NT2/D1 (cell line): ENCODE data around the gene ARHGAP10.

Experiments used
- DNase-seq: peaks from one replicate; pipeline ENCODE4 v3.0.0-alpha.2; 2011; ENCODE audit warnings: low read depth, low spot score
- H3K27me3 ChIP-seq: 2 replicates; pipeline ENCODE4 v1.6.0; 2011; ENCODE audit warnings: mild to moderate bottlenecking; ENCODE audit not compliant: insufficient read length, insufficient read depth
- H3K36me3 ChIP-seq: 2 replicates; pipeline ENCODE4 v1.6.1; 2011; ENCODE audit warnings: mild to moderate bottlenecking, low read length, mixed read lengths; ENCODE audit not compliant: insufficient read depth, insufficient read length
- H3K4me1 ChIP-seq: 2 replicates; pipeline ENCODE4 v1.5.1; 2011; ENCODE audit not compliant: insufficient read depth, insufficient read length
- H3K4me3 ChIP-seq: 2 replicates; pipeline ENCODE4 v1.5.1; 2011; ENCODE audit warnings: low read depth; ENCODE audit not compliant: insufficient read length
- H3K9ac ChIP-seq: 2 replicates; pipeline ENCODE4 v1.6.0; 2011; ENCODE audit warnings: low read depth; ENCODE audit not compliant: insufficient read length
- H3K9me3 ChIP-seq: 2 replicates; pipeline ENCODE4 v1.5.1; 2011; ENCODE audit warnings: mild to moderate bottlenecking, low read length; ENCODE audit not compliant: insufficient read depth
- SUZ12 ChIP-seq: IDR thresholded peaks from 2 replicates; pipeline ENCODE4 v1.6.1; 2011; ENCODE audit not compliant: insufficient read length, insufficient read depth; ENCODE audit errors: extremely low read depth
- YY1 ChIP-seq: IDR thresholded peaks from 2 replicates; pipeline ENCODE4 v1.6.1; 2011; ENCODE audit not compliant: insufficient read length, insufficient read depth
- ZNF274 ChIP-seq: IDR thresholded peaks from 2 replicates; pipeline ENCODE4 v1.6.1; 2011; ENCODE audit warnings: mild to moderate bottlenecking, low read depth, low read length

The ARHGAP10 gene

GRCh38 chr4:147837854-147838253 is 106.0 kb downstream of the ARHGAP10 start:
- Histone ChIP-seq H3K4me3 (no peak overlapping the region), H3K36me3 (peaks cover 9% of the 10 kb centered on the region), H3K27me3 (no peaks in the 10 kb centered on the region), H3K9me3 (no peaks in the 10 kb centered on the region), H3K9ac (no peak overlapping the region), H3K4me1 (no peaks in the 10 kb centered on the region)
- no peak for DNase-seq
- no peak for TF ChIP-seq YY1
- TF ChIP-seq ZNF274: no peak
- no peak for TF ChIP-seq SUZ12

- Histone ChIP-seq H3K36me3 (peaks cover 3% of the 10 kb centered on the region), H3K4me1 (no peaks in the 10 kb centered on the region), H3K4me3 (no peak overlapping the region), H3K9me3 (no peaks in the 10 kb centered on the region), H3K27me3 (no peaks in the 10 kb centered on the region), H3K9ac (no peak overlapping the region)
- no peak for TF ChIP-seq ZNF274
- no peak for TF ChIP-seq SUZ12
- TF ChIP-seq YY1: no peak
- DNase-seq: no peak
Measured at GRCh38 chr4:147839200-147839599, 107.3 kb downstream of the ARHGAP10 start.

GRCh38 chr4:147839663-147840062 is 107.8 kb downstream of the ARHGAP10 start:
- H3K36me3 ChIP-seq: peaks cover 2% of the 10 kb centered on the region
- no peaks in the 10 kb centered on the region for H3K4me1 ChIP-seq
- no peak overlapping the region for H3K4me3 ChIP-seq
- H3K9ac ChIP-seq: no peak overlapping the region
- TF ChIP-seq ZNF274 (no peak), YY1 (no peak), SUZ12 (no peak)
- H3K27me3 ChIP-seq: no peaks in the 10 kb centered on the region
- DNase-seq: no peak
- H3K9me3 ChIP-seq: no peaks in the 10 kb centered on the region

- TF ChIP-seq YY1 (no peak), ZNF274 (no peak), SUZ12 (no peak)
- Histone ChIP-seq H3K9me3 (no peaks in the 10 kb centered on the region), H3K4me1 (no peaks in the 10 kb centered on the region), H3K4me3 (no peak overlapping the region), H3K36me3 (peaks cover 2% of the 10 kb centered on the region), H3K9ac (no peak overlapping the region), H3K27me3 (no peaks in the 10 kb centered on the region)
- DNase-seq: no peak
Measured at GRCh38 chr4:147840838-147841738, 109.2 kb downstream of the ARHGAP10 start.

- no peak for DNase-seq
- Histone ChIP-seq H3K9me3 (no peaks in the 10 kb centered on the region), H3K36me3 (peaks cover 2% of the 10 kb centered on the region), H3K4me3 (no peak overlapping the region), H3K27me3 (no peaks in the 10 kb centered on the region), H3K4me1 (no peaks in the 10 kb centered on the region), H3K9ac (no peak overlapping the region)
- TF ChIP-seq ZNF274 (no peak), SUZ12 (no peak), YY1 (no peak)
Measured at GRCh38 chr4:147842573-147842972, 110.7 kb downstream of the ARHGAP10 start.

GRCh38 chr4:147843162-147843561 is 111.3 kb downstream of the ARHGAP10 start:
- Histone ChIP-seq H3K9ac (no peak overlapping the region), H3K27me3 (no peaks in the 10 kb centered on the region), H3K9me3 (no peaks in the 10 kb centered on the region), H3K36me3 (peaks cover 5% of the 10 kb centered on the region), H3K4me3 (no peak overlapping the region), H3K4me1 (no peaks in the 10 kb centered on the region)
- no peak for DNase-seq
- no peak for TF ChIP-seq ZNF274

DNA sequence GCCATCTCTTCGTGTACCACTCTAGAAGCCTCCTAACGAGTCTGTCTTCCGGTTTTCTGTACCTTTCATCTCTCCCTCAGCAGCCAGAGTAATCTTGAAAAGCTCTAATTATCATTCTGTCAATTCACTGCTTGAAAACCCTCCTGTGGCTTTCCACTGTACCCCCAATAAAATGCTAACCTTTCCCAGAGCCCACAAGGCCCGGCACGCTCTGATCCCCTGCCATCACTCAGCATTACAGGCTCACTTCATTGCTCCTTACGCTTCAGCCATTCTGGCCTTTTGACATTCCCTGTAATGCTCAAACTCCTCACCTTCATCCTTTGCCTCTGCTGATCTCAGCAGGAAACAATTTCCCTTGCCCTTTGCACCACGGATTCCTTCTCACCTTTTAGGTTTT is 112.9 kb downstream of the ARHGAP10 start:
- Histone ChIP-seq H3K27me3 (no peaks in the 10 kb centered on the region), H3K9ac (no peak overlapping the region), H3K36me3 (peaks cover 6% of the 10 kb centered on the region)

More for the DNA sequence above, 112.9 kb downstream of the ARHGAP10 start:
- Histone ChIP-seq H3K9me3 (no peaks in the 10 kb centered on the region), H3K4me1 (no peaks in the 10 kb centered on the region), H3K4me3 (no peak overlapping the region)
- no peak for DNase-seq
- no peak for TF ChIP-seq SUZ12
- TF ChIP-seq YY1: no peak
- TF ChIP-seq ZNF274: no peak
